Activated CD4-positive, alpha-beta T cell treated with anti-CD3 and anti-CD28 coated beads, Interleukin-2, Interleukin-6, amounts not matched to agents 100 ng/mL and 50 ng/mL, durations not matched to agents 16 hours and 8 hours (primary cell): ENCODE results near the gene ADAM12.

Experiments used
- DNase-seq: peaks from one replicate; pipeline ENCODE4 v3.0.0-alpha.2; 2020

ADAM12 gene

GRCh38 chr10:126312167-126312566 is 76.1 kb downstream of the ADAM12 start:
- no peak for DNase-seq

- no peak for DNase-seq
Observed at GRCh38 chr10:126309228-126309883, 78.9 kb downstream of the ADAM12 start.

GRCh38 chr10:126302826-126303665 is 85.2 kb downstream of the ADAM12 start:
- no peak for DNase-seq

- no peak for DNase-seq
Observed at GRCh38 chr10:126302476-126302756, 85.9 kb downstream of the ADAM12 start.

GRCh38 chr10:126301701-126302475 is 86.4 kb downstream of the ADAM12 start:
- no peak for DNase-seq

- no peak for DNase-seq
Observed at GRCh38 chr10:126294451-126294850, 93.8 kb downstream of the ADAM12 start.

- no peak for DNase-seq
Observed at GRCh38 chr10:126290232-126290631, 98.0 kb downstream of the ADAM12 start.

- DNase-seq: no peak
Observed at GRCh38 chr10:126288547-126289493, 99.5 kb downstream of the ADAM12 start.

GRCh38 chr10:126286256-126286780 is 102.0 kb downstream of the ADAM12 start:
- no peak for DNase-seq

GRCh38 chr10:126283307-126283706 is 105.0 kb downstream of the ADAM12 start:
- DNase-seq: no peak

GRCh38 chr10:126278851-126279250 is 109.4 kb downstream of the ADAM12 start:
- DNase-seq: no peak

- no peak for DNase-seq
Observed at GRCh38 chr10:126277181-126277580, 111.1 kb downstream of the ADAM12 start.

- DNase-seq: no peak
Observed at GRCh38 chr10:126272526-126272925, 115.8 kb downstream of the ADAM12 start.

GRCh38 chr10:126270111-126270510 is 118.2 kb downstream of the ADAM12 start:
- DNase-seq: no peak

- DNase-seq: no peak
Observed at GRCh38 chr10:126268013-126268920, 120.0 kb downstream of the ADAM12 start.

GRCh38 chr10:126264102-126265018 is 123.9 kb downstream of the ADAM12 start:
- no peak for DNase-seq

- no peak for DNase-seq
Observed at GRCh38 chr10:126263006-126263676, 125.1 kb downstream of the ADAM12 start.

GRCh38 chr10:126262233-126262838 is 125.9 kb downstream of the ADAM12 start:
- DNase-seq: no peak
